ENCODE measurements around the gene NPFFR1. TPM values are rescaled to one million over a fixed set of nuclear protein-coding genes. Genes with fewer than 3 reads are reported as not detected.
A peak's percentile ranks its signal among the peaks of the same experiment; 100 is the strongest.

NPFFR1 gene
- total and polyA plus RNA-seq, 10 of the 15 experiments (the other 5 are each of a cell fraction or from before 2014, with no cell fraction given) = 0.03 TPM; not detected in 9

GRCh38 chr10:70303730-70304129 lies 19.9 kb upstream of the NPFFR1 start:
- H3K79me2 ChIP-seq (ENCODE audit: control insufficient read depth, insufficient read depth, low read length) = no peaks in the 10 kb centered on the region
- no peak overlapping the region for H3K4me3 ChIP-seq
- in situ Hi-C loops (cut with MboI) (no loop called here), intact Hi-C loops (cut with micrococcal nuclease; ENCODE audit: unreplicated experiment) (no loop called here)
- ChIA-PET CTCF (interaction anchor here (0.8 kb wide), 1 partner anchor 58 kb away, joined by 3 read pairs; no protein-coding TSS in a partner anchor), RAD21 (ENCODE audit: unreplicated experiment) (interaction anchor here (0.8 to 1.8 kb wide), 2 partner anchors 36 to 80 kb away, joined by 3 to 5 read pairs; no protein-coding TSS in a partner anchor), SMC1A (ENCODE audit: uncharacterized antibody, unreplicated experiment) (interaction anchor here (0.5 to 1.6 kb wide), 4 partner anchors 35 to 1280 kb away, joined by 3 to 4 read pairs (median 4); no protein-coding TSS in a partner anchor), POLR2A (no interaction called here)
- DNase-seq (ENCODE audit: low read depth, low spot score) (no peak), FAIRE-seq (no peak), ATAC-seq (no peak)
- H3K4me1 ChIP-seq (ENCODE audit: control insufficient read depth, insufficient read depth, low read length) = no peaks in the 10 kb centered on the region
- H2AFZ ChIP-seq (ENCODE audit: control insufficient read depth, low read depth, low read length) = no peak overlapping the region
- peaks cover 0 to 3% of the 10 kb centered on the region in 2 experiments; a peak in 3 of 4 replicates for H3K36me3 ChIP-seq (ENCODE audit: control insufficient read depth in 2 of 2, insufficient read depth in 2 of 2, low read length in 1 of 2)
- H3K9me3 ChIP-seq (replicated peaks; ENCODE audit: control insufficient read depth, insufficient read depth, low read length) = no peaks in the 10 kb centered on the region
- TF ChIP-seq SREBF2 (IDR thresholded peaks at IDR 0.05; ENCODE audit: low read length) = no peak
- no peak for TF ChIP-seq NFIC (IDR thresholded peaks at IDR 0.05; ENCODE audit: low read depth, low read length)
- BruUV-seq (replicated peaks) = no TSS peak
- no peak overlapping the region for H3K4me2 ChIP-seq (ENCODE audit: control insufficient read depth, insufficient read depth)
- WGBS (ENCODE audit: insufficient coverage, insufficient replicate concordance, low lambda C conversion rate, missing lambda C conversion rate) = 47% methylated on average over 2 of the region's 2 CpGs
- no peaks in the 10 kb centered on the region for H3K27me3 ChIP-seq (replicated peaks in 1 of 2; ENCODE audit: control insufficient read depth in 2 of 2, insufficient read depth in 2 of 2, low read length in 1 of 2)
- H3K9ac ChIP-seq (ENCODE audit: control insufficient read depth, insufficient read depth, low read length) = no peak overlapping the region
- H4K20me1 ChIP-seq (ENCODE audit: control insufficient read depth, insufficient read depth) = no peaks in the 10 kb centered on the region
- H3K27ac ChIP-seq (ENCODE audit: control insufficient read depth, insufficient read depth) = no peak overlapping the region

- ChIA-PET POLR2A (no interaction called here), CTCF (interaction anchor here (0.6 to 1.7 kb wide), 5 partner anchors 10 to 62 kb away, joined by 3 read pairs; no protein-coding TSS in a partner anchor), RAD21 (ENCODE audit: unreplicated experiment) (interaction anchor here (0.9 to 1.8 kb wide), 2 partner anchors 35 to 80 kb away, joined by 4 to 5 read pairs; no protein-coding TSS in a partner anchor), SMC1A (ENCODE audit: uncharacterized antibody, unreplicated experiment) (interaction anchor here (1.0 to 1.3 kb wide), 2 partner anchors 29 to 81 kb away, joined by 3 to 4 read pairs; no protein-coding TSS in a partner anchor)
- ATAC-seq (no peak), DNase-seq (ENCODE audit: low read depth, low spot score) (no peak), FAIRE-seq (no peak)
- Histone ChIP-seq H3K36me3 (ENCODE audit: control insufficient read depth in 2 of 2, insufficient read depth in 2 of 2, low read length in 1 of 2) (peaks cover 0 to 3% of the 10 kb centered on the region in 2 experiments; a peak in 2 of 4 replicates), H3K9me3 (replicated peaks; ENCODE audit: control insufficient read depth, insufficient read depth, low read length) (no peaks in the 10 kb centered on the region), H3K4me3 (no peak overlapping the region), H4K20me1 (ENCODE audit: control insufficient read depth, insufficient read depth) (no peaks in the 10 kb centered on the region), H3K79me2 (ENCODE audit: control insufficient read depth, insufficient read depth, low read length) (no peaks in the 10 kb centered on the region), H3K27ac (ENCODE audit: control insufficient read depth, insufficient read depth) (no peak overlapping the region), H3K9ac (ENCODE audit: control insufficient read depth, insufficient read depth, low read length) (no peak overlapping the region), H3K4me1 (ENCODE audit: control insufficient read depth, insufficient read depth, low read length) (no peaks in the 10 kb centered on the region), H2AFZ (ENCODE audit: control insufficient read depth, low read depth, low read length) (no peak overlapping the region), H3K4me2 (ENCODE audit: control insufficient read depth, insufficient read depth) (no peak overlapping the region), H3K27me3 (replicated peaks in 1 of 2; ENCODE audit: control insufficient read depth in 2 of 2, insufficient read depth in 2 of 2, low read length in 1 of 2) (no peaks in the 10 kb centered on the region)
- in situ Hi-C loops (cut with MboI) = no loop called here
- intact Hi-C loops (cut with micrococcal nuclease; ENCODE audit: unreplicated experiment) = no loop called here
- no TSS peak for BruUV-seq (replicated peaks)
- TF ChIP-seq ASH2L (IDR thresholded peaks at IDR 0.05; ENCODE audit: borderline replicate concordance, low read depth) (no peak), KLF5 (IDR thresholded peaks at IDR 0.05; ENCODE audit: partially characterized antibody) (no peak), MTA2 (IDR thresholded peaks at IDR 0.05; ENCODE audit: low read depth) (no peak), BHLHE40 (IDR thresholded peaks at IDR 0.05; ENCODE audit: borderline replicate concordance in 1 of 2, low read depth in 2 of 2, low read length in 1 of 2) (no peak), CEBPB (IDR thresholded peaks at IDR 0.05; ENCODE audit: borderline replicate concordance in 1 of 2, low read depth in 2 of 2, low read length in 2 of 2) (0 out of 4 replicates have a peak, but pooled peaks of 1 of the 2 experiments have one; percentile 12)
- 67% methylated on average over 3 of the region's 3 CpGs for WGBS (ENCODE audit: insufficient coverage, insufficient replicate concordance, low lambda C conversion rate, missing lambda C conversion rate)
Observed at GRCh38 chr10:70302292-70302691, 18.5 kb upstream of the NPFFR1 start.
